ENCODE measurements around the gene NTRK3.

GRCh38 chr15:88179562-88179961, 77.0 kb downstream of the NTRK3 start:
- TF ChIP-seq, protein P1, sequence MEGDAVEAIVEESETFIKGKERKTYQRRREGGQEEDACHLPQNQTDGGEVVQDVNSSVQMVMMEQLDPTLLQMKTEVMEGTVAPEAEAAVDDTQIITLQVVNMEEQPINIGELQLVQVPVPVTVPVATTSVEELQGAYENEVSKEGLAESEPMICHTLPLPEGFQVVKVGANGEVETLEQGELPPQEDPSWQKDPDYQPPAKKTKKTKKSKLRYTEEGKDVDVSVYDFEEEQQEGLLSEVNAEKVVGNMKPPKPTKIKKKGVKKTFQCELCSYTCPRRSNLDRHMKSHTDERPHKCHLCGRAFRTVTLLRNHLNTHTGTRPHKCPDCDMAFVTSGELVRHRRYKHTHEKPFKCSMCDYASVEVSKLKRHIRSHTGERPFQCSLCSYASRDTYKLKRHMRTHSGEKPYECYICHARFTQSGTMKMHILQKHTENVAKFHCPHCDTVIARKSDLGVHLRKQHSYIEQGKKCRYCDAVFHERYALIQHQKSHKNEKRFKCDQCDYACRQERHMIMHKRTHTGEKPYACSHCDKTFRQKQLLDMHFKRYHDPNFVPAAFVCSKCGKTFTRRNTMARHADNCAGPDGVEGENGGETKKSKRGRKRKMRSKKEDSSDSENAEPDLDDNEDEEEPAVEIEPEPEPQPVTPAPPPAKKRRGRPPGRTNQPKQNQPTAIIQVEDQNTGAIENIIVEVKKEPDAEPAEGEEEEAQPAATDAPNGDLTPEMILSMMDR (IDR thresholded peaks at IDR 0.05; ENCODE audit: extremely low read depth in 1 of 2, insufficient read depth in 1 of 2, low read depth in 1 of 2, low read length in 2 of 2), result no peak
- TF ChIP-seq EZH2 (IDR thresholded peaks at IDR 0.05; ENCODE audit: borderline replicate concordance, low read depth, low read length, severe bottlenecking) (no peak), JUN (IDR thresholded peaks at IDR 0.05; ENCODE audit: borderline replicate concordance, insufficient read depth, insufficient read length, low read depth) (no peak)

Data from endothelial cell of umbilical vein (primary cell).